DND-41 (cell line): ENCODE data around the gene TMEM250.

ENCODE experiments used
- ATAC-seq: fragments of 200-7000 bp; cut with Tn5 transposase; 3 replicates; pipeline ENCODE4 v1.9.1; 2021; ENCODE audit warnings: low read depth; ENCODE audit not compliant: insufficient read depth
- DNase-seq: peaks from one replicate; pipeline ENCODE4 v3.0.0-alpha.2; 2020
- H2AFZ ChIP-seq: 2 replicates; pipeline ENCODE4 v1.6.0; 2012; ENCODE audit warnings: low read depth, low read length
- H3K27ac ChIP-seq: 2 replicates; pipeline ENCODE4 v1.5.1; 2012; ENCODE audit warnings: low read length, inconsistent platforms
- H3K27me3 ChIP-seq: fragments of 200-600 bp; sonication (generic); 2 replicates; pipeline ENCODE4 v1.6.0; 2012; ENCODE audit warnings: low read length, mild to moderate bottlenecking, inconsistent platforms; ENCODE audit not compliant: insufficient read depth, poor library complexity
- H3K36me3 ChIP-seq: 2 replicates; pipeline ENCODE4 v1.5.1; 2012; ENCODE audit warnings: low read length, inconsistent platforms; ENCODE audit not compliant: insufficient read depth
- H3K4me1 ChIP-seq: 2 replicates; pipeline ENCODE4 v1.5.1; 2012; ENCODE audit warnings: mild to moderate bottlenecking, low read length; ENCODE audit not compliant: insufficient read depth
- H3K4me2 ChIP-seq: 2 replicates; pipeline ENCODE4 v1.6.0; 2012; ENCODE audit warnings: mild to moderate bottlenecking, moderate library complexity, low read length, inconsistent platforms; ENCODE audit not compliant: insufficient read depth
- H3K4me3 ChIP-seq, 2 experiments: fragments of 200-600 bp in 1 of 2; shearing (Covaris generic) in 1 of 2; 2 replicates each; pipeline ENCODE4 v1.5.1; 2012 to 2016; ENCODE audit warnings: inconsistent platforms in 2 of 2, low read length in 2 of 2, mild to moderate bottlenecking in 2 of 2, low read depth in 1 of 2, moderate library complexity in 1 of 2
- H3K79me2 ChIP-seq: 2 replicates; pipeline ENCODE4 v1.6.0; 2012; ENCODE audit warnings: low read length, inconsistent platforms; ENCODE audit not compliant: insufficient read depth
- H3K9ac ChIP-seq: 2 replicates; pipeline ENCODE4 v1.6.0; 2012; ENCODE audit warnings: low read depth, mild to moderate bottlenecking, inconsistent platforms, low read length, moderate library complexity
- H3K9me3 ChIP-seq: 2 replicates; pipeline ENCODE4 v1.5.1; 2012; ENCODE audit warnings: low read length, moderate library complexity, mild to moderate bottlenecking, inconsistent platforms; ENCODE audit not compliant: insufficient read depth, severe bottlenecking
- H4K20me1 ChIP-seq: 2 replicates; pipeline ENCODE4 v1.6.0; 2012; ENCODE audit warnings: low read length; ENCODE audit not compliant: insufficient read depth
- EZH2 ChIP-seq: IDR thresholded peaks from 3 replicates; pipeline ENCODE4 v1.6.1; 2012; ENCODE audit warnings: borderline replicate concordance, low read depth, mild to moderate bottlenecking, moderate library complexity, low read length, inconsistent platforms; ENCODE audit not compliant: severe bottlenecking
- TF ChIP-seq, protein P1 (sequence below): IDR thresholded peaks from 2 replicates; pipeline ENCODE4 v1.5.1; 2012; ENCODE audit warnings: borderline replicate concordance, low read length, moderate library complexity, mild to moderate bottlenecking; ENCODE audit not compliant: poor library complexity, severe bottlenecking; ENCODE audit errors: extremely low read depth

TMEM250 gene

DNA sequence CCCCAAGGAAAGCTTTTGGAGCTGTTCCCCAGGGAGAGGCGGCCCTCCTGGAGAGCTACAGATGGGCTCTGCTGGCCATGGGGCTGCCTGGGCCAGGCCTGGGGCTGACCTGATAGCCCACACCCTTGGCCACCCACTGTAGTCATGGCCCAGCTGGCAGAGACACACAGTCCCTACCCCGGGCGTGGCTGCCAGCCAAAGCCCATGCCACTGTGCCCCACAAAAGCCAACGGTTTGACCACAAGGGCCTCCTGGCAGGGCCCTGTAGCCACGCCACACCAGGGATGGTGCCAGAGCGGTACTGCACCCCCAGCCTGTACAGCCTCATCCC is 38.8 kb downstream of the TMEM250 start:
- no peaks in the 10 kb centered on the region for H3K79me2 ChIP-seq
- H3K9me3 ChIP-seq = no peaks in the 10 kb centered on the region
- H3K36me3 ChIP-seq = no peaks in the 10 kb centered on the region
- no peaks in the 10 kb centered on the region for H3K27me3 ChIP-seq
- H2AFZ ChIP-seq = no peak overlapping the region
- ATAC-seq = no peak
- no peak overlapping the region for H3K27ac ChIP-seq
- no peak for DNase-seq
- no peak overlapping the region for H3K4me2 ChIP-seq
- no peak overlapping the region for H3K9ac ChIP-seq
- H4K20me1 ChIP-seq = peaks cover 4% of the 10 kb centered on the region; the same call in 1 of the 2 replicates
- H3K4me1 ChIP-seq = no peaks in the 10 kb centered on the region
- H3K4me3 ChIP-seq = no peak overlapping the region
- no peak for TF ChIP-seq EZH2
- TF ChIP-seq, protein P1, sequence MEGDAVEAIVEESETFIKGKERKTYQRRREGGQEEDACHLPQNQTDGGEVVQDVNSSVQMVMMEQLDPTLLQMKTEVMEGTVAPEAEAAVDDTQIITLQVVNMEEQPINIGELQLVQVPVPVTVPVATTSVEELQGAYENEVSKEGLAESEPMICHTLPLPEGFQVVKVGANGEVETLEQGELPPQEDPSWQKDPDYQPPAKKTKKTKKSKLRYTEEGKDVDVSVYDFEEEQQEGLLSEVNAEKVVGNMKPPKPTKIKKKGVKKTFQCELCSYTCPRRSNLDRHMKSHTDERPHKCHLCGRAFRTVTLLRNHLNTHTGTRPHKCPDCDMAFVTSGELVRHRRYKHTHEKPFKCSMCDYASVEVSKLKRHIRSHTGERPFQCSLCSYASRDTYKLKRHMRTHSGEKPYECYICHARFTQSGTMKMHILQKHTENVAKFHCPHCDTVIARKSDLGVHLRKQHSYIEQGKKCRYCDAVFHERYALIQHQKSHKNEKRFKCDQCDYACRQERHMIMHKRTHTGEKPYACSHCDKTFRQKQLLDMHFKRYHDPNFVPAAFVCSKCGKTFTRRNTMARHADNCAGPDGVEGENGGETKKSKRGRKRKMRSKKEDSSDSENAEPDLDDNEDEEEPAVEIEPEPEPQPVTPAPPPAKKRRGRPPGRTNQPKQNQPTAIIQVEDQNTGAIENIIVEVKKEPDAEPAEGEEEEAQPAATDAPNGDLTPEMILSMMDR = no peak

DNA sequence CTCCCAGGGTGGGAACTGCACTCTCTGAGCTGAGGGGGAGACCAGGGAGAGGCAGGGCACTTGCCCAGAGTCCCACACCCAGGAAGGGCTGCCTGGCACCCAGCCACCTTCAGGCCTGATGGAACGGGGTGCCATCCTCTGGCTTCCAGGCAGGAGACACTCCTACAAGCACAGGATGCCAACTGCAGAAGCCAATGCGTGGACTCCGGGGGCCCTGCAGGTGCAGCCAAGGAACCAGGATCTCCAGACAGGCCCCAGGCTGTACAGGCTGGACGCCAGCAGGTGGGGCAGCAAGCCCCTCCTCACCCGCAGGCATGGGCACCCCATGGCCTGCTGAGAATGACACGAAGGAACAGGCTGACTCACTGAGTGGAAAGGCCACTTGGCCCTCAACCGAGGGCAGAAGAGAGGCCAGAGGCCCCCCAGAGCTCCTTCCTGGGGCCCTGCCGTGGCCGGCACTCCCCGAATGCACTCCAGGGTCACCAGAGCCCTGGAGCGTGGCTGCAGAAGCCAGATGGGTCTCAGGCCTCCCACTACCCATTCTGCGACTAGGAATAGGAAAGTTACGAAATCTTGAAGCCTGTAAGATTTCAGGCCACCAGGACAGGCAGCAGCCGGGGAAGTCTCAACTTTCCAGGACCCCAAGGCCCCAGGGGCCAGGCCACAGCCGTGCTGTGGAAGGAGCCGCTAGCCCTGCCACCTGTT is 39.3 kb downstream of the TMEM250 start:
- ATAC-seq (no peak), DNase-seq (no peak)
- Histone ChIP-seq H4K20me1 (peaks cover 4% of the 10 kb centered on the region; the same call in 1 of the 2 replicates), H3K4me1 (no peaks in the 10 kb centered on the region), H3K4me3 (no peak overlapping the region), H3K4me2 (no peak overlapping the region), H3K9me3 (no peaks in the 10 kb centered on the region), H3K36me3 (no peaks in the 10 kb centered on the region), H2AFZ (no peak overlapping the region), H3K27ac (no peak overlapping the region), H3K9ac (no peak overlapping the region), H3K79me2 (no peaks in the 10 kb centered on the region), H3K27me3 (no peaks in the 10 kb centered on the region)
- TF ChIP-seq EZH2 = no peak
- TF ChIP-seq, protein P1 = no peak

DNA sequence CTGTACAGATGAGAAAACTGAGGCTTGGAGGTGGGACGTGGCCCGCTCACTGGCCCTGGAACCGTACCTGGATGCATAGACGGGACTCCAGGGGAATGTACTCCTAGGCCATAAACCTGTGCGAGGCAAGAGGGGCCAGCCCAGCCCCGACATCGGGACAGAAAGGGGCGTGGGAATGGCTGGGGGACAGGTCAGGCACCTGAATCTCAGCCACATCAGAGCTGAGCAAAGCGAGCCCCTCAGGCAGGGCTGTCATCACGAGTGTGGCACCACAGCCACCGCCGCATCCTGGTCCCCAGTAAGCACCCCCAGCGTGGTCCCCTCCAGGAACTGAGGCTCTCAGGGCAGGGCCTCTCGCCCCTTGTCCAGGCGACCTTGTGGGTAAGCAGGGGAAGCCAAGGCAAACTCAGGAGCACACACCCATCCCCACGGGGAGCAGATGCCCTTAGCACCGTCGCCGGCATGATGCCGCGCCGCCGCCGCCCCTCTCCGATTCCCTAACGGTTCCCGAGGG is 40.1 kb downstream of the TMEM250 start:
- no peak overlapping the region for H3K4me2 ChIP-seq

More for the DNA sequence above, 40.1 kb downstream of the TMEM250 start:
- H3K27me3 ChIP-seq = no peaks in the 10 kb centered on the region
- ATAC-seq (no peak), DNase-seq (no peak)
- no peak overlapping the region for H3K4me3 ChIP-seq
- H4K20me1 ChIP-seq = peaks cover 4% of the 10 kb centered on the region; the same call in 1 of the 2 replicates
- H3K36me3 ChIP-seq = no peaks in the 10 kb centered on the region
- H3K4me1 ChIP-seq = no peaks in the 10 kb centered on the region
- no peaks in the 10 kb centered on the region for H3K79me2 ChIP-seq
- H3K27ac ChIP-seq = no peak overlapping the region
- no peak for TF ChIP-seq EZH2
- TF ChIP-seq, protein P1 = no peak
- no peak overlapping the region for H3K9ac ChIP-seq
- H2AFZ ChIP-seq = no peak overlapping the region
- no peaks in the 10 kb centered on the region for H3K9me3 ChIP-seq
